Right lobe of liver (tissue), 4 donors: Measurements from ENCODE around the gene FBXL13.

ENCODE experiments used
- POLR2A ChIP-seq: fragments of 450-650 bp; IDR thresholded peaks from one replicate; pipeline ENCODE4 v1.6.1; 2017; ENCODE audit warnings: antibody characterized with exemption, mild to moderate bottlenecking
- TF ChIP-seq, protein P1 (sequence below), 4 donors: fragments of 200-600 bp in 3 of 4; fragments of 450-650 bp in 1 of 4; IDR thresholded peaks; one replicate each; pipeline versions ENCODE4 v1.5.1 to v1.8.0; 2016 to 2022; ENCODE audit warnings: antibody characterized with exemption in 4 of 4, mild to moderate bottlenecking in 2 of 4
- donor health status: DM: no; HTN: no; CAD: no.
- donor health status: DM: no; HTN: no; CAD: no.
- donor health status: DM: no; HTN: yes; CAD: no.

DNA sequence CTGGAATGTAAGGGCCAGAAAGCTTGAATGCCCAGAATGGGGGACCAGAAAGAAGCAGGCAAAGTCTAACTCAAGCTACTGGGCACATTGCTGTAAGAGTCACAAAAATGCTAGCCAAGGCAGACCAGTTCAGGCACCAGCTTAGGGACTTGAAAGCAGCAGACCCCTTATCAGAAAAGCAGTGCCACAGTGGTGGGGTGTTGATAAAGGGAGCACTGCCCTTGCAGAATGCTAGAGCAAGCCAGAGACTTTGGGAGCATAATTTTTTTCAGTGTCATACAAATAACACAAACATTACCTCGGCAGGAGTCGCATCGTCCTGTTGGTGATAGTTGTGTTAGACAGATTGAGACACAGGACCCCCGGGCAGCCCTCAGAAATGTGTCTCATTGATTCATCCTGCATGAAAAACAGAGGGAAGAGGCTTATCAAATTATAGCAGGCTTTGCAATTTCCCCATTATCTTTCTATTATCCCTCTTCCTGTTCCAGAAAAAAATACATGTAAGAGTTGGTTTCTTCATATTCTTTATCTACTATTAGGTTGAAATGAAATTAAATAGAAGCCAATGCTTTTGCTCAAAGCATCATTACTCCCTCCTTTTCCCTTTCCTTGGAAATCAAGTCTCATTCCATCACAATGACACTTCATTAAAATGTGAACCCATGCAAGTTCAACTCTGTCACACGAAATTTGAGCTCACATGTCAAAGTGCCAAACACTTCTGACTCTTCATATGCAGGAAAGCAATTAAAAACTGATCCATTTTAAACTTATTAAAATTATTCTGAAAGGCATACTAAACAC is 148.4 kb downstream of the FBXL13 start:
- TF ChIP-seq, protein P1, sequence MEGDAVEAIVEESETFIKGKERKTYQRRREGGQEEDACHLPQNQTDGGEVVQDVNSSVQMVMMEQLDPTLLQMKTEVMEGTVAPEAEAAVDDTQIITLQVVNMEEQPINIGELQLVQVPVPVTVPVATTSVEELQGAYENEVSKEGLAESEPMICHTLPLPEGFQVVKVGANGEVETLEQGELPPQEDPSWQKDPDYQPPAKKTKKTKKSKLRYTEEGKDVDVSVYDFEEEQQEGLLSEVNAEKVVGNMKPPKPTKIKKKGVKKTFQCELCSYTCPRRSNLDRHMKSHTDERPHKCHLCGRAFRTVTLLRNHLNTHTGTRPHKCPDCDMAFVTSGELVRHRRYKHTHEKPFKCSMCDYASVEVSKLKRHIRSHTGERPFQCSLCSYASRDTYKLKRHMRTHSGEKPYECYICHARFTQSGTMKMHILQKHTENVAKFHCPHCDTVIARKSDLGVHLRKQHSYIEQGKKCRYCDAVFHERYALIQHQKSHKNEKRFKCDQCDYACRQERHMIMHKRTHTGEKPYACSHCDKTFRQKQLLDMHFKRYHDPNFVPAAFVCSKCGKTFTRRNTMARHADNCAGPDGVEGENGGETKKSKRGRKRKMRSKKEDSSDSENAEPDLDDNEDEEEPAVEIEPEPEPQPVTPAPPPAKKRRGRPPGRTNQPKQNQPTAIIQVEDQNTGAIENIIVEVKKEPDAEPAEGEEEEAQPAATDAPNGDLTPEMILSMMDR (IDR thresholded peaks at IDR 0.05) = no peak
- TF ChIP-seq POLR2A = no peak
